Activated T-cell treated with anti-CD3 and anti-CD28 coated beads, Interleukin-2, amount 50 U/mL, for 4 hours (primary cell): ENCODE measurements around the gene CMTM8. TPM values are rescaled to one million over a fixed set of nuclear protein-coding genes. Genes with fewer than 3 reads are reported as not detected.

Source experiments
- ATAC-seq, 2 donors: fragments of 200-7000 bp; cut with Tn5 transposase; one replicate each; pipeline ENCODE4 v1.10.0; 2021
- DNase-seq: peaks from one replicate; pipeline ENCODE4 v3.0.0-alpha.2; 2020
- H3K27me3 Mint-ChIP-seq: one replicate; pipeline ENCODE4 v1.8.0; 2021; ENCODE audit warnings: low read depth, mixed read lengths
- H3K36me3 Mint-ChIP-seq: one replicate; pipeline ENCODE4 v1.8.0; 2022; ENCODE audit warnings: mixed read lengths; ENCODE audit not compliant: insufficient read depth
- H3K4me1 Mint-ChIP-seq: one replicate; pipeline ENCODE4 v1.8.0; 2021; ENCODE audit warnings: low read depth, mixed read lengths
- H3K4me3 Mint-ChIP-seq: one replicate; pipeline ENCODE4 v1.8.0; 2021; ENCODE audit warnings: mild to moderate bottlenecking, moderate library complexity, mixed read lengths
- H3K9me3 Mint-ChIP-seq: one replicate; pipeline ENCODE4 v1.8.0; 2021; ENCODE audit warnings: mixed read lengths
- total RNA-seq, 3 donors: library from RNA; stranded (reverse); gene quantifications; one replicate each; pipeline ENCODE4 v1.2.1, GENCODE V29; 2021

Gene CMTM8
- total RNA-seq, 3 donors from 2014 or later = 3.9 to 6.3 (median 4.7) TPM

DNA sequence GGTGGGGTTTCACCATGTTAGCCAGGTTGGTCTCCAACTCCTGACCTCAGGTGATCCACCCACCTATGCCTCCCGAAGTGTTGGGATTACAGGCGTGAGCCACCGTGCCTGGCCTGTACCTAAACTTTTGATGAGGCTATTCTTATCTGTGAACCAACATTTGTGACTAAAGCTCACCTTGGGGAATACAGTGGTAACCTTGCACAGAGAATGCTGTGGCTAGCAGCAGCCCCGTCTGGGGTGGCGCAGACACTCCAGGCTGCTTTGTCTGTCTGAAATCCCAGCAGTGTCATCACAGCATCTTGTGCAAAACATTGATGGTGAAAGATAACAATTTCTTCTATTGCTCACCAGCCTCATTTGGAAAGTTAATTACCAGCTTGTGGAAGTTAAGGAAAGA is 58.9 kb downstream of the CMTM8 start:
- peaks cover 42% of the 10 kb centered on the region for H3K4me1 Mint-ChIP-seq

DNA sequence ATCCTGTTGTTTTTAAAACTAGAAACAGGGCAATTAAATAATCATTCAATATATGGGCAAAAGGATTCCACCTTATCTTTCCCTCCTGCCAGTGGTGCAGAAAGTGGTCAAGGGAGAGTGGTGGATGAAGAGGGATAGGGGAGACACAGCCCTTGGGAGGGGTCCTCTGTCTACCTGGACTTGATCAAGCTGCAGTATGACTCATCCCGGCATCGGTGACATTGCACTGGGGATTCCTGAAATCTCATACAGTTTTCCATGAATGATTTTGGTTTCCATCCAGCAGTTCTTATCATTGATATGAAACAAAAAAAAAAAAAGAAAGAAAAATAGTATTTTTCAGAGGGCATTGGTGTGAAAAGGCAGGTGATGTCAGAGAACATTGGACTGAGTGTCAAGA is 62.9 kb downstream of the CMTM8 start:
- ATAC-seq = no peak
- no peaks in the 10 kb centered on the region for H3K27me3 Mint-ChIP-seq

More for the DNA sequence above, 58.9 kb downstream of the CMTM8 start:
- Mint-ChIP-seq H3K27me3 (no peaks in the 10 kb centered on the region), H3K4me3 (peak overlapping the region; percentile 54), H3K9me3 (no peaks in the 10 kb centered on the region), H3K36me3 (no peaks in the 10 kb centered on the region)
- DNase-seq (peak; percentile 50), ATAC-seq (peak; percentile 85 to 95)

DNA sequence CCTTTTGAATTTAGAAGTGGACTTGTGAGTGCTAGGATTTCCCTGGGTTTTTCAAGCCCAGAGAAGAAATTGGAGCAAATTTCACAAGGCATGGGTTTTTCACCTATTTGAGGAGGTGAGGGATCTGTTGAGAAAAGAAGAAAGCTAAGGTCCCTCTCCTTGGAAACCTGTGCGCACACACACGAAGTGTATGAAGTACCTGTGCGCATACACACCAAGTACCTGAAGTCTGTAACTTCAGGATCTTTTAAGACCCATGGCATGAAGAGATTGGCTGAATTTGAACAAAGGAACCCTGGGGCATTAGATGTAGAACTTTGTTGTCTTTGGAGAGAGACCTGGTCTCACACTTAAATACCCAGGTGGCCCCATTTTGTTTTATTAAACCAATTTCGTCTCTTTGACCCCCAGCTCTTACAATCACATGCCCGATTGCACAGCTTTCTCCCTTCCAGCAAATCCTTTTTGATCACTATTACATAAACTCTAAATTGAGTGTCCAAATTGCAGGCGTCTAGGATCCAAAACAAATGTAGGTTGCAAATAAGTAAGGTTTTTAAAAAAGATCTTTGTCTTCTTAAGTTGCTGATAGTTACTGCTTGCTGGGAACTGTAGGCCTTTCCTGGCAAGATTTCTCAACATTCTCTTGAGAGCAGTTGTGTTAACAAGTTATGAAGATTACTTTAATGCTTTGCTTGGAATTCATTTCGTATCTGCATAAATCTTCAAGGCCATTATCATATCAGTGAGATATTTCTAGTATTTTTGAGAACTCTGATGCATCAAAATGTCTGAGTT is 64.3 kb downstream of the CMTM8 start:
- DNase-seq = no peak
- H3K9me3 Mint-ChIP-seq = no peaks in the 10 kb centered on the region
- H3K36me3 Mint-ChIP-seq = peaks cover 5% of the 10 kb centered on the region
- no peak for ATAC-seq
- peaks cover 59% of the 10 kb centered on the region for H3K4me1 Mint-ChIP-seq
- H3K4me3 Mint-ChIP-seq = peak overlapping the region; percentile 60
- H3K27me3 Mint-ChIP-seq = no peaks in the 10 kb centered on the region

More for the DNA sequence above, 62.9 kb downstream of the CMTM8 start:
- H3K4me3 Mint-ChIP-seq = no peak overlapping the region
- H3K4me1 Mint-ChIP-seq = peaks cover 66% of the 10 kb centered on the region
- no peaks in the 10 kb centered on the region for H3K9me3 Mint-ChIP-seq
- peaks cover 3% of the 10 kb centered on the region for H3K36me3 Mint-ChIP-seq
- no peak for DNase-seq

DNA sequence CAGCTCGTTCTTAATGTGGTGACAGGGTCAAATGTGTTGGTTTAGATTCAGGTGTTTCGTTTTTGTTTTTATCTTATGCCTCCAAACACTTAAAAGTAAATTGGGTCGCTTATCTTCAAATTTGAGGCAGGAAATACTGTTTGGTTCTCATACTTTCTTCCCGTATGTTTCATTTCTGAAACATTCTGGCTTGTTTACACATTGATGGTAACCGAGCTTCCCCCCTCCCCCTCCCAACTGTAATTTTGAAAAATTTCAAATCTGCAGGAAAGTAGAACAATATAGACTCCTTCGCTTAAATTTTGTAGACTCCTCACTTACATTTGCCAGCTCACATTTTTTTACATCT is 64.9 kb downstream of the CMTM8 start:
- no peaks in the 10 kb centered on the region for H3K27me3 Mint-ChIP-seq
- peaks cover 5% of the 10 kb centered on the region for H3K36me3 Mint-ChIP-seq
- H3K4me1 Mint-ChIP-seq = peaks cover 60% of the 10 kb centered on the region
- no peak for DNase-seq
- peak; percentile 25 to 43 for ATAC-seq
- peak overlapping the region; percentile 60 for H3K4me3 Mint-ChIP-seq
- H3K9me3 Mint-ChIP-seq = no peaks in the 10 kb centered on the region

DNA sequence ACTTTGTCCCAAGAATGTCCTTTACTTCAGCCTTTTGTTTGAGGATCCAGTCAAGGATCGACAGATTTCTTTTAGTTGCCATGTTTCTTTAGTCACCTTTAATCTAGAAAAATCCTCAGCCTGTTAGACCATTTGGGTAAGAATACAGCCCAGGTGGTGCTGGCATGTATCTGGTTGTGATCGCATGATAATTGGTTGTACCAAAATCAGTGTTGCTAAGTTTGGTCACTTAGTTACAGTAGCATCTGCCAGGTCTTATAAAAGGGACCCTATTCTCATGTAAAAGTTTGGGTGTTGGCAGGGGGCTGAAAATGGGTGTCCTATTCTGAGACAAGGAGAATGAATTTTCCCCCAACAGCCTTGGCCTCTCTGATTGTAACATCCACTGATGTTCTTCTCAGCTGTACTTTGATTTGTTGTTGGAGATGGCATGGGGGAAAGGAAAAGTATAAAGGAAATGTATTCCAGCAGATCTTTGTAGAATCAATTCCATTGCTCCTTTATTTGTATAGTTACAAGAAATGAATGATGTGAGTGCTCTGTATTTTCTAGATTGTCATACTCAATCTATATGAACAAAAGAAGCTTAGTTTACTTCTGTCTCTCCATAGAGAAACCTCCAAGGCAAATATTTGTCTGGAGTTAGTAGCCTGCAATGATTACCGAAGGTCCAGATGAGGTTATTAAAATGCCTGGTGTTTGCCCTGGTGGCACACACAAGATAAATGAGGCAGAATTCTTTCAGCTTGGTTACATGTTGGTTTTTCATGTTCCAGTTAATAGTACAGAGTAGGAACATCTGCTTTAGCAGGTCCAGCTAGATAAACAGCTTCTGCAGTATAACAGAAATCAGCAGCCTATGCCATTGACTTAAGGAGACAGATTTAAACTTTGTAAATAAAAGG is 65.7 kb downstream of the CMTM8 start:
- no peak for ATAC-seq
- Mint-ChIP-seq H3K4me3 (no peak overlapping the region), H3K36me3 (peaks cover 5% of the 10 kb centered on the region), H3K27me3 (no peaks in the 10 kb centered on the region), H3K9me3 (no peaks in the 10 kb centered on the region), H3K4me1 (peaks cover 58% of the 10 kb centered on the region)
- no peak for DNase-seq

DNA sequence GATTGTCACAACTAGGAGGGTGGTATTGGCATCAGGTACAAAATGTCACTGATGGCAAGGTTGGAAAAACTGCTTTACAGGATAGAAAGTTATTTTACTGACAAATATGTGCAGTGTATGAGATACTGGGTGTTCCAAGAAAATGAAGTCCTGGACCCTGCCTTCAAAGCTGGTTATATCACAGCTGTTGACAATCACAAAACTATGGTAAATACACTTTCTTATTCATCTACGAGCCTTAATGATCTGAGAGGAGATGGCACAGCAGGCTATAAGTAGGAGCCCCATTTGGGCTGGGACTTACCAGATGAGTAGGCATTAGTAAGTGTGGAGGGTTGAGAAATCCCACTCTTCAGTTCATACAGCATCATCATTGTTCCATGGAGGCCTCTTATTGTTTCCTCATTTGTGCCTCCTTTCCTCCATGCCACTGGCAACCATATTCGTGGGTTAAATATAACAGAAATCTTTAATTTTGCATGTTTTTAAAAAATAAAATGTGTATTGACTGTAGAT is 66.9 kb downstream of the CMTM8 start:
- Mint-ChIP-seq H3K4me3 (no peak overlapping the region), H3K27me3 (no peaks in the 10 kb centered on the region), H3K36me3 (peaks cover 5% of the 10 kb centered on the region), H3K9me3 (no peaks in the 10 kb centered on the region), H3K4me1 (peaks cover 59% of the 10 kb centered on the region)
- ATAC-seq (no peak), DNase-seq (no peak)

DNA sequence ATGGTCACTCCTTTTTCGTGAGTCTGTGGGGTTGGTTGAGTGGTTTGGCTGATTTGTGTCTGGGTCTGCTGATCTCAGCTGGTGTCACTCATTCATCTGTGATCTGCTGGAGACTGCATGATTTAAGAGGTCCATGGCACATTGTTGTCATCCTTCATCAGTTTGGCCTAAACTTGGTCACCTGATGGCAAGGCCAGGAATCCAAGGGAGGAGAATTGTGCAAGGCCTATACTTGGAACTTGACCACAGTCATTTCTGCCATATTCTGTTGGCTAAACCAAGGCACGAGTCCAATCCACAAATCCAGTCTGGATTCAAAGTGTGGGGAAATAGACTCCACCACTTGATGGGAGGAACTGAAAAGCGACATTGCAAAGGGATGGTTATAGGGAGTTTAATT is 67.6 kb downstream of the CMTM8 start:
- no peak for DNase-seq
- no peak overlapping the region for H3K4me3 Mint-ChIP-seq
- H3K27me3 Mint-ChIP-seq = no peaks in the 10 kb centered on the region
- peaks cover 59% of the 10 kb centered on the region for H3K4me1 Mint-ChIP-seq
- H3K9me3 Mint-ChIP-seq = no peaks in the 10 kb centered on the region
- peaks cover 5% of the 10 kb centered on the region for H3K36me3 Mint-ChIP-seq
- no peak for ATAC-seq

DNA sequence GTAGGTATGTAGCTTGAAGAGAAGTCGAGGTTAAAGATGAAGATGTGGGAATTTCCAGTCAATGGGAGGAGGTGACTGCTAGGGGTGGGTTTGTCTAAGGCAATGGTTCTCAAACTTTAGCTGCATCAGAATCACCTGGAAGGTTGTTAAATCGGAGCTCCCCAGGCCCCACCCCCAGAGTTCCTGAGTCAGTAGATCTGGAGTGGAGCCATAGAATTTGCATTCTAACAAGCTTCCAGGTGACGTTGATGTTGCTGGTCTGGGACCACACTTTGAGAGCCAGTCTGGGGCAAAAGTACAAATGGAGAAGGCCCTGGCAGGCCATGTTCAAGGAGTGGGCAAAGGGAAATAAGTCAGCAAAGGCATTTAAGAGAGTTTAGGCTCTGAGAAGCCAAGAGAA is 69.1 kb downstream of the CMTM8 start:
- Mint-ChIP-seq H3K36me3 (peaks cover 5% of the 10 kb centered on the region), H3K4me1 (peaks cover 58% of the 10 kb centered on the region), H3K4me3 (no peak overlapping the region), H3K27me3 (no peaks in the 10 kb centered on the region), H3K9me3 (no peaks in the 10 kb centered on the region)
- DNase-seq = no peak
- ATAC-seq = no peak

DNA sequence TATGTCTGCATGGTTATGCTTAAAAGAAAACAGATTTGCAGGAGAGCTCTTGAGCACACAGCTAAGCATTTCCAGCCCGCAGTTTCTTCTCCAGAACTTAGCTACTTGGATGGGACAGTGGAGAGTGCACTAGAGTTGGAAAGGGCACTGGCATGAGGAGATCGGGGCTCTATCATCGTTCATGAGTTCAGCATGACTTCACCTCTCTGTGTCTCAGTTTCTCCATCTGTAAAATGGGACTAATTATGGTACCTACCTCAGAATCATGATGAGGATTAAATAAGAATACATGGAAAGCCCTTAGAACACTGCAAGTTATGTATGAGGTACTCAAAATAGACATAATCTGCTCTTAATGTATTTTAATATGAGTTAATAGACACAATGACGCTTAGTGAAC is 69.9 kb downstream of the CMTM8 start:
- Mint-ChIP-seq H3K36me3 (peaks cover 5% of the 10 kb centered on the region), H3K27me3 (no peaks in the 10 kb centered on the region), H3K9me3 (no peaks in the 10 kb centered on the region), H3K4me1 (peaks cover 56% of the 10 kb centered on the region), H3K4me3 (no peak overlapping the region)
- no peak for ATAC-seq
- no peak for DNase-seq

DNA sequence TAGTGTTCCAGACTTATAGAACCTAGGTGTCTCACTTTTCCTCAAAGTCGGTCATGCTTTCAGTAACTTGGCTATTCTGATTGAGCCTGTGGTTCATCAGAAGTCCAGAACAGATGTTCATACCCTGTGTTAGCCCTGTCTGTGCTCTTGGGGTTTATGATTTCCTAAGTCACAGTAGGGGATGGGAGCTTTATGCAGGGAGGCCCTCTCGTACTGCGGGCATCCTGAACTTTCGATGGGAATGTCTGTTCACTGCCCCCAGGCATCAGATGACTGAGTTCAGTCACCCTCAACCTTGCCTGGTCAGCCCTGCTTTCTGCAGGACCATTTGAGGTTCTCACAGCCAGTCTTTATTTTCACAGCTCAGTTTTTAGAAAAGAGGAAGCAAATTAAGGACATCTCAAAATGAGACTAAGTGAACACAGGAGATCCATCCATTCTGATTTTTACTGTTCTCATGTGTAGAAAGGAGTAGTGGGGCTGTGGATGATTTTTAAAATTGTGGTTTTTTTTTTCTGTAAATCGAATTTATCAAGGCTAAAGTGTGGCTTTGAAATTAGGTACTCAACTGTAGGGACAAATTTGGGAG is 71.3 kb downstream of the CMTM8 start:
- H3K4me1 Mint-ChIP-seq = peaks cover 52% of the 10 kb centered on the region
- ATAC-seq = no peak

DNA sequence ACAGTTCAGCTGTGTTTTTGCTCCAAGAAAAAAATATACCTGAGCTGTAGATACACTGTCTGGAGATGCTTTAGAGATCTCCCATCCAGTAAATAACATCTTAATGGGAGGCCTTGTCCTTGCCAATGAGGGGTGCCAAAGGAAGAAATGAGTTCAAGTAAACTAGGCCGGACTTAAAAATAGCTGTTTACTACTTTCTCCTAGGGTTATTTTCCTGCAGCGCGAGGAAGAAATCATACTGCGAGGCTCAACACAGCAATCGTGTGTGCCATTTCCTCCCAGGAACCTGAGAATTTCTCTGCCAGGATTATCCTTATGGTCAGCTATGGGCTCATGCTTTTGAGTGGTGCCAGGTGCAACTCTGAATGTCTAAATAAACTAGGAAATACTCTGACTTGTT is 71.9 kb downstream of the CMTM8 start:
- no peak for ATAC-seq
- DNase-seq = no peak
- H3K9me3 Mint-ChIP-seq = no peaks in the 10 kb centered on the region
- H3K4me3 Mint-ChIP-seq = no peak overlapping the region
- no peaks in the 10 kb centered on the region for H3K27me3 Mint-ChIP-seq
- H3K36me3 Mint-ChIP-seq = peaks cover 5% of the 10 kb centered on the region
- peaks cover 47% of the 10 kb centered on the region for H3K4me1 Mint-ChIP-seq

More for the DNA sequence above, 71.3 kb downstream of the CMTM8 start:
- H3K27me3 Mint-ChIP-seq = no peaks in the 10 kb centered on the region
- H3K36me3 Mint-ChIP-seq = peaks cover 5% of the 10 kb centered on the region
- H3K4me3 Mint-ChIP-seq = no peak overlapping the region
- H3K9me3 Mint-ChIP-seq = no peaks in the 10 kb centered on the region
- DNase-seq = no peak

DNA sequence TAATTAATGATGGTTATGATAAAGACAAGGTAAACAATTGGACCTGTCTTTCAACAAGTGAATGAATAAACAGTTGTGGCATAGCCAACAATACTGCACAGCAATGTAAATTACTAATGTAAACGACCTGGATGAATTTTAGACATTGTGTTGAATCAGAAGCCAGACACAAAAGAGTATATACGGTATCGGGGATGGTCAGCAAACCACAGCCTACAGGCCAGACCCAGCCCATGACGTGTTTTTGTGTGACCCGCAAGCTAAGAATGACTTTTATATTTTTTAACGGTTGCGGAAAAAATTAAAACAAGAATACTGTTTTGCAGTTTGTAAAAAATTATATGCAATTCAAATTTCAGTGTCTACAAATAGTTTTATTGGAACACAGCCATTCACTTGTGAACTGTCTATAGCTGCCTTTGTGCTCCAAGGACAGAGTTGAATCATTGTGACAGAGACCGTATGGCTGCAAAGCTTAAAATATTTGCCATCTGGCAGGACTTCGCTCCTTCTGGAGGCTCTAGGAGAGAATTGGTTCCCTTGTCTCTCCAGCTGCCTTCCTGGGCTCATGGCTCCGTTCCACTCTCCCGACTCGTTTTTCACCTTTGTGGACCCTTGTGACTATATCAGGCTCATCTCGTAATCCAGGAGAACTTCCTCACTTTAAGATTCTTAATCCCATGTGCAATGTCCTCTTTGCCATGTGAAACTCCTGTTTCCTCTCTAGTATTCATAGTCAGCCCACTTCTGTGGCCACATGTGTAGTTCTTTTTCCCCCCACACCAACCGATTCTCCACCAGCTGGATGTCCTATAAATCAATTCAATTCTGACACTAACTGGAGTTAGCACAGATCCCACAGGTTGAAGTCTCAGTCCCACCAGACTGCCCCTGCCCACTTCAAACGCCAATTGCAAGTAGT is 72.7 kb downstream of the CMTM8 start:
- no peak for DNase-seq
- H3K4me1 Mint-ChIP-seq = peaks cover 41% of the 10 kb centered on the region
- H3K27me3 Mint-ChIP-seq = no peaks in the 10 kb centered on the region
- H3K4me3 Mint-ChIP-seq = no peak overlapping the region
- ATAC-seq = no peak
- no peaks in the 10 kb centered on the region for H3K9me3 Mint-ChIP-seq
- peaks cover 3% of the 10 kb centered on the region for H3K36me3 Mint-ChIP-seq

DNA sequence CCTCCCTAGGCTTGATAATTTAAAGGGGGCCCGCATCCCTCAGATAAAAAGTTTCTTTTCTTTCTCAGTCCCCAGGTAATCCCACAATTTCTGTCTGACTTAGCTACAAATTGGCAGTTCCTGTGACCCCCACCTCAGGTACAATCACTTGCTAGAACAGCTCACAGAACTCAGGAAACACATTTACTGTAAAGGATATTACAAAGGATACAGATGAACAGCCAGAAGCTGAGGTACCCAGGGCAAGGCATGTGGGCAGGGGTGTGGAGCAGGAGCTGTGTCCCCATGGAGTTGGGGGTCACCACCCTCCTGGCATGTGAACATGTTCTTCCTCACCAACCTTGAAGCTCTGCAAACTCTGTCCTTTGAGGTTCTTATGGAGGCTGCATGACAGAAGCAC is 73.8 kb downstream of the CMTM8 start:
- ATAC-seq (no peak), DNase-seq (no peak)
- H3K9me3 Mint-ChIP-seq = no peaks in the 10 kb centered on the region
- peaks cover 37% of the 10 kb centered on the region for H3K4me1 Mint-ChIP-seq
- H3K4me3 Mint-ChIP-seq = no peak overlapping the region
- no peaks in the 10 kb centered on the region for H3K36me3 Mint-ChIP-seq
- H3K27me3 Mint-ChIP-seq = no peaks in the 10 kb centered on the region
